Skeletal muscle satellite cell (primary cell): ENCODE measurements around the gene TSC22D1.

Source experiments
- H3K27me3 ChIP-seq: 2 replicates; pipeline ENCODE4 v1.7.0; 2013; ENCODE audit warnings: low read length; ENCODE audit not compliant: control insufficient read depth, insufficient read depth
- H3K36me3 ChIP-seq: 2 replicates; pipeline ENCODE4 v1.7.0; 2013; ENCODE audit warnings: mild to moderate bottlenecking, control low read depth, low read length; ENCODE audit not compliant: insufficient read depth
- H3K4me1 ChIP-seq: 2 replicates; pipeline ENCODE4 v1.7.0; 2013; ENCODE audit warnings: low read length; ENCODE audit not compliant: control insufficient read depth, insufficient read depth
- H3K4me2 ChIP-seq: 2 replicates; pipeline ENCODE4 v1.7.0; 2013; ENCODE audit warnings: mild to moderate bottlenecking, low read length
- H3K4me3 ChIP-seq: 2 replicates; pipeline ENCODE4 v1.7.0; 2013; ENCODE audit warnings: low read length
- H3K9ac ChIP-seq: 2 replicates; pipeline ENCODE4 v1.7.0; 2013; ENCODE audit warnings: mild to moderate bottlenecking, low read depth, low read length, moderate library complexity
- H3K9me3 ChIP-seq: replicated peaks from 2 replicates; pipeline ENCODE4 v1.7.0; 2013; ENCODE audit warnings: mild to moderate bottlenecking, control low read depth, low read length

The TSC22D1 gene

GRCh38 chr13:44397766-44398223, 178.3 kb downstream of the TSC22D1 start:
- H3K4me1 ChIP-seq = peaks cover 16% of the 10 kb centered on the region
- no peaks in the 10 kb centered on the region for H3K36me3 ChIP-seq

GRCh38 chr13:44396701-44397580, 179.2 kb downstream of the TSC22D1 start:
- H3K9me3 ChIP-seq = no peaks in the 10 kb centered on the region
- no peaks in the 10 kb centered on the region for H3K36me3 ChIP-seq
- H3K9ac ChIP-seq = peak overlapping the region; percentile 20
- H3K4me3 ChIP-seq = peak overlapping the region; percentile 5
- no peaks in the 10 kb centered on the region for H3K27me3 ChIP-seq
- H3K4me1 ChIP-seq = peaks cover 16% of the 10 kb centered on the region
- H3K4me2 ChIP-seq = peak overlapping the region; percentile 37

More at GRCh38 chr13:44397766-44398223, 178.3 kb downstream of the TSC22D1 start:
- no peak overlapping the region for H3K9ac ChIP-seq
- no peaks in the 10 kb centered on the region for H3K9me3 ChIP-seq
- no peak overlapping the region for H3K4me2 ChIP-seq
- peaks cover under 1% of the 10 kb centered on the region for H3K27me3 ChIP-seq
- no peak overlapping the region for H3K4me3 ChIP-seq

GRCh38 chr13:44395976-44396694, 180.0 kb downstream of the TSC22D1 start:
- Histone ChIP-seq H3K4me1 (peaks cover 16% of the 10 kb centered on the region), H3K9ac (no peak overlapping the region), H3K4me2 (no peak overlapping the region), H3K27me3 (no peaks in the 10 kb centered on the region), H3K4me3 (no peak overlapping the region), H3K9me3 (no peaks in the 10 kb centered on the region), H3K36me3 (peaks cover 3% of the 10 kb centered on the region)

DNA sequence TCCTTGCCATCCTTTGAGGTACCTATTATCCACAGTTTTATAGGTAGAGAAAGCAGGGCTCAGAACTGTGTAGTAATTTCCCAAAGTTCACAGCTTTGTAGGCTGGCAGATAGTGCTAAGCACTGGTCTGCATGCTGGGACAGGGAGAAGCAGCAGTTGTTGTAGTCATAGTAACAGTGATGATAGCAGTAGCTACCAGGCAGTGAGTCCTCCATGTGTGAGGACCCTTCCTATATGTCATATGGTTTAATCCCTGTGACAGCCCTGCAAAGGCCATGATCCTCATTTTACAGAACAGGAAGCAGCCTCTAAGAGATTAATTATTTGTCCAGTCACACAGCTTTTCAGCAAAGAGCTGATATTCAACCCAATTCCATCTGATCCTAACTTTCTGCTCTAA, 181.5 kb downstream of the TSC22D1 start:
- Histone ChIP-seq H3K4me1 (peaks cover 16% of the 10 kb centered on the region), H3K9ac (no peak overlapping the region), H3K9me3 (no peaks in the 10 kb centered on the region), H3K36me3 (peaks cover 3% of the 10 kb centered on the region), H3K4me3 (no peak overlapping the region), H3K27me3 (no peaks in the 10 kb centered on the region), H3K4me2 (no peak overlapping the region)

GRCh38 chr13:44393391-44393790, 182.7 kb downstream of the TSC22D1 start:
- Histone ChIP-seq H3K9ac (no peak overlapping the region), H3K27me3 (no peaks in the 10 kb centered on the region), H3K9me3 (no peaks in the 10 kb centered on the region), H3K36me3 (peaks cover 3% of the 10 kb centered on the region), H3K4me1 (peaks cover 16% of the 10 kb centered on the region), H3K4me3 (no peak overlapping the region), H3K4me2 (no peak overlapping the region)

DNA sequence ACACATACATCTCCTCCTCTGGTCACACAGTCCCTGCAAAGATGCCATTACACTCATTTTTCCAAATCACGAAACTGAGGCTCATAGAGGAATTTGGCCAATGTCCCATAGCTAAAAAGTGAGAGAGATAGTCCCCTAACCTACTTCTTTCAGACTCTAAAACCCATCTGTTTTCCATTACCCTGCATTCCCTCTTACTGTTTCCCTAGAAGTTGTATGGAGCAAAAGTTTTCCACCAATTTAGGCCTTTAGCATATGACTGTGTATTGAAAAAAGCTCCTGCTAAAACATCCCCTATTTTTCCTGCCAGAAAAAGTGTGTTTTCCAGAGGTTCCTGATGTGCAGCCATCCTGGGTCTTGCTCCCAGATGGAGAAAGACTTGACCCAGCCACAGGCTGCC, 186.3 kb downstream of the TSC22D1 start:
- no peaks in the 10 kb centered on the region for H3K27me3 ChIP-seq
- no peak overlapping the region for H3K9ac ChIP-seq
- no peak overlapping the region for H3K4me2 ChIP-seq
- H3K4me1 ChIP-seq = no peaks in the 10 kb centered on the region
- H3K4me3 ChIP-seq = no peak overlapping the region
- H3K36me3 ChIP-seq = peaks cover 3% of the 10 kb centered on the region
- no peaks in the 10 kb centered on the region for H3K9me3 ChIP-seq

DNA sequence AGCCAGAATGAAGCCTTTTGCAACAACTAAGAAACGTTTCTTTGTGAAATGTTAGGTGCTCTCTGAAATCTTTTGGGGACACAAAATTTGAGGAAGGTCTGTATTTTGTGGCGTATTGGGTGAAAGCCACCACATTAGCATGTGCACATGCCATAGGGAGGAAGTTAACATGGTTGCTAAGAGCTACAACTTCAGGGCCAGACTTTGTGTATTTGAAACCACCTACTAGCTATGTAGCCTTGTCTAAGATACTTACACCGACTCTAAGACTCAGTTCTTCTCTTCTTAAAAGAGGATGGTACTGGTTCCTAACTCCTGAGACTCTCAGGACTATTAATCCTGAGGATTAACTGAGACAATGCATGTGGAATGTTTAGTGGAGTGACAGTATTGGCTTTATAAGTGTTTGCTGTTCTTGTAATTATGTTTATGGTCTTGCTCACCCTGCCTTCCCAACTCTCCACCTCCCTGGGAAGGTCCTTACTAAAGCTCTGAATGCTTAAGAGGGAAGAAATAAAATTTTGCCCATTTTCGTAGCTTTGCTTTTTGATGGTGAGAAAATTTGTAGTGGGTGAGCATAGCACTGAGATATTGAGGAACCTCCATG, 187.0 kb downstream of the TSC22D1 start:
- no peaks in the 10 kb centered on the region for H3K27me3 ChIP-seq

GRCh38 chr13:44388427-44389059, 187.6 kb downstream of the TSC22D1 start:
- Histone ChIP-seq H3K4me2 (no peak overlapping the region), H3K9ac (no peak overlapping the region), H3K4me3 (no peak overlapping the region), H3K4me1 (no peaks in the 10 kb centered on the region), H3K36me3 (peaks cover 3% of the 10 kb centered on the region), H3K9me3 (no peaks in the 10 kb centered on the region), H3K27me3 (no peaks in the 10 kb centered on the region)

More for the DNA sequence above, 187.0 kb downstream of the TSC22D1 start:
- Histone ChIP-seq H3K4me1 (no peaks in the 10 kb centered on the region), H3K9ac (no peak overlapping the region), H3K4me3 (no peak overlapping the region), H3K36me3 (peaks cover 3% of the 10 kb centered on the region), H3K4me2 (no peak overlapping the region), H3K9me3 (no peaks in the 10 kb centered on the region)

DNA sequence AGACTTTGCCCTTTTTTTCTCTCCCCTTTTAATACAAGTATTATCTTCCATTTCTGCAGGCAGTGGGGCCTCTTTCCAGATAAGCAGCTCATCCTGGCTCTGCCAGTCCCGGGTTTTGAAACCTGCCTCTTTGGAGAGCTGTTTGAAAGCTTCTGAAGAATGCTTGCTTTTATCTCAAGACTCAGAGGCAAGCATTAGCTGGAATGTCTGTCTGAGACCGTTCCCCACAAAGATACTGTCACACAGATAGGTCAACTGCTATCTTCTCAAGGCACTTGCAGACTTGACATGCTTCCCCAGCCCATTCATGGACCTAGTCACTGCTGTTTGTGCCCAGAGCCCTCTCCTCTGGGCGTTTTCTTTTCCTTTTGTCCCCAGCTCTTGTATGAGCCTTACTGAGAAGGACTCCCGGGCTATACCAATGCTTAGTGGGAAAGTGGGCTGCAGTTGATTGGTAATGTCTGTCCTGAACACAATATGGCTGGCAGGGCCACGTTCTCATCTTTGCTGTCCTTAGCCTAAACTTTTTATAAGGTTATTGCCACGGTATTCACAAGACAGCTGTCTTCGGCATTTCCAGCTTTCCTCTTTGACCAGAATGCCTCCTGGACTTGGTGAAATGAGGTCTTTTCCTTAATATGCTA, 189.1 kb downstream of the TSC22D1 start:
- no peak overlapping the region for H3K4me3 ChIP-seq
- H3K9ac ChIP-seq = no peak overlapping the region
- no peak overlapping the region for H3K4me2 ChIP-seq
- H3K4me1 ChIP-seq = no peaks in the 10 kb centered on the region
- H3K36me3 ChIP-seq = peaks cover 3% of the 10 kb centered on the region
- H3K27me3 ChIP-seq = no peaks in the 10 kb centered on the region
- no peaks in the 10 kb centered on the region for H3K9me3 ChIP-seq

DNA sequence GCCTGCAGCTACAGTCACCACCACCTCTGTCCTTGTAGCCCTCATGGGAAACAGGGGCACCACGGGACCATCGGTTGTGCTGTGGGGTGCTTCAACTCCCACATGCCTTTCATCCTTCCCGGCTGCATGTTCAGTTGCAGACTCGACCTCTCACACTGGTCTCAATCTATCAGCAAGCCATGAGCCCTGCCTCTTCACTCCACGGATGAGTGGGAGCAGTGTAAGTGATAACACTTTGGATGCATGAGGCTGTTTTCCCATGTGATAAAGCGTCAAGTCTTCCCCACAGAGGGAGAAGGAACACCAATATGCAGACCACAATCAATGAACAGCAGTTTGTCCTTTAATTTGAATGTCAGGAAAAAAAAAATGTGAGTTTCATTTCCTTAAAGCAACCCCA, 190.3 kb downstream of the TSC22D1 start:
- Histone ChIP-seq H3K4me1 (peaks cover 2% of the 10 kb centered on the region), H3K9ac (no peak overlapping the region), H3K9me3 (no peaks in the 10 kb centered on the region), H3K4me2 (no peak overlapping the region), H3K4me3 (no peak overlapping the region), H3K36me3 (no peaks in the 10 kb centered on the region), H3K27me3 (no peaks in the 10 kb centered on the region)

- Histone ChIP-seq H3K9me3 (no peaks in the 10 kb centered on the region), H3K36me3 (no peaks in the 10 kb centered on the region), H3K4me3 (no peak overlapping the region), H3K4me1 (peaks cover 6% of the 10 kb centered on the region), H3K9ac (no peak overlapping the region), H3K4me2 (no peak overlapping the region), H3K27me3 (no peaks in the 10 kb centered on the region)
These were observed 190.7 kb downstream of the TSC22D1 start for GRCh38 chr13:44385401-44385800.
